ENCODE results near the gene UBE3D.

Gene UBE3D

DNA sequence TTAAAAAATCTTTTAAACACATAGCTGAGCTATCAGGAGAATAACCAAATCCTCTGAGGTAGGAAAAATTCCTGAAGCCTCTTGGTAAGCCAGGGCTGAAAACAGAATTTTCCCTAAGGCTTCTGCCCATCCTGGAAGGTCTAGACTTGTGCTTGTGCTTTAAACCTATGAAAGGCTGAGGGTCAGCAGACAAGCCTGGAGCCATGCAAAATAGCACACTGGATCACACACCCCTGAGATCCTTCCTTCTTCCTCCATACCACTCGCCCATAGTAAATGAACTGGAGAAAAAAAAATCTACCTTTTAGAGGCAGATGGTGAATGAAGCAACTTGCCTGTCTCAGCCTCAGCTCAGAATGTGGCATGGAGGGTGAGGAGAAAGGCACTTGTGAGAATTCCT, 144.4 kb downstream of the UBE3D start:
- no peak overlapping the region for H4K8ac ChIP-seq (ENCODE audit: low read length)
- H3K4me2 ChIP-seq (ENCODE audit: low read length, poor library complexity, severe bottlenecking), result no peak overlapping the region
- H4K91ac ChIP-seq (ENCODE audit: low read length), result no peak overlapping the region
- H3K36me3 ChIP-seq (ENCODE audit: control insufficient read depth in 1 of 2, insufficient read depth in 2 of 2, low read depth in 1 of 2, low read length in 2 of 2), result no peaks in the 10 kb centered on the region
- H3K9ac ChIP-seq (ENCODE audit: low read length), result no peak overlapping the region
- no peak for DNase-seq
- no peak overlapping the region for H2BK15ac ChIP-seq (ENCODE audit: low read depth, poor library complexity, severe bottlenecking)
- no peak overlapping the region for H3K23ac ChIP-seq (ENCODE audit: low read length in 2 of 2)
- H3K27me3 ChIP-seq (ENCODE audit: control insufficient read depth in 1 of 2, insufficient read depth in 1 of 2, low read length in 2 of 2), result no peaks in the 10 kb centered on the region
- no peak overlapping the region for H2BK5ac ChIP-seq (ENCODE audit: low read depth, low read length, poor library complexity, severe bottlenecking)
- H3K18ac ChIP-seq (ENCODE audit: low read depth in 1 of 2, low read length in 2 of 2), result no peak overlapping the region
- H3K27ac ChIP-seq (ENCODE audit: low read length, poor library complexity, severe bottlenecking), result no peak overlapping the region
- no peak overlapping the region for H3K4me3 ChIP-seq (ENCODE audit: insufficient read depth in 1 of 2, low read depth in 1 of 2, low read length in 2 of 2)
- no peak overlapping the region for H2BK12ac ChIP-seq (ENCODE audit: low read length in 2 of 2)
- H3K4ac ChIP-seq (ENCODE audit: low read depth in 1 of 2, low read length in 2 of 2), result no peak overlapping the region
- no peak overlapping the region for H2BK120ac ChIP-seq (ENCODE audit: low read depth, low read length)
- H2AK5ac ChIP-seq (ENCODE audit: low read length, severe bottlenecking), result no peak overlapping the region
- no peak overlapping the region for H2AFZ ChIP-seq (ENCODE audit: low read depth, low read length)
- H3K79me1 ChIP-seq (replicated peaks; ENCODE audit: low read length, poor library complexity, severe bottlenecking), result no peaks in the 10 kb centered on the region
- no peaks in the 10 kb centered on the region for H3K4me1 ChIP-seq (ENCODE audit: control insufficient read depth, insufficient read depth, low read depth, low read length)
- no peaks in the 10 kb centered on the region for H3K9me3 ChIP-seq (ENCODE audit: control insufficient read depth, low read length)
- H3K14ac ChIP-seq (ENCODE audit: low read length in 2 of 2), result no peak overlapping the region
- no CpG with 5 or more reads among the region's 1 CpG for WGBS

DNA sequence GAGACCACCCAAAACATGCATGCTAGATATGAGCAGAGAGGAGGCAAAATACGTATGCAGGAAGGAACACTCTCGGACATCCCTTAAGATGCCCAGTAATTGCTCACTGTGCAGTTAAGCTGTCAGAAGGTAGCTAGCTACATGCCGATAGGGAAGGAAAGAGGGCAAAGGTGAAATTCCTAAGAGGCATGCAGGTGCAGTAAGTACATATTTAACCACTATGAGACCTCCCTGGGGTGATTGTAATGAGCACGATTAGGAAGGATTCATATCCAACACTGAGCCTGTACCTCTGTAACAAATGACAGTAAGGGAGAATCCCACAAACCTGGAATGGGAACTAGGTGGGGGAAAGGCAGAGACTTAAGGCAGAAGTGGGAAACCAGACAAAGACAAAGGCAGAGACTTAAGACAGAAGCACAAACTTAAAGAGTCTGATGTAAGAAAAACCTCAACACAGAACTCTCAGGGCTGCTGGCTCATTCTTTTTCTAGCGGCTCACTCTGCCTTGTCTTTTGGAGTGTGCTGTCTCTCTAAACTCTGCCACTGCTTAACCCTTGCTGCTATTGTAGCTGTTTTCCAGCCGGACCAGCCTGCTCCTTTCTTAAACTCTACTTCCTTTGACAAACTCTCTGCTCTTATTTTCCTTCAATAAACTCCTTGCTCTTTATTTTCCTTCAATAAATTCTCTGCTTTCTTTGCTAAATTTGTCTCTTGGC, 148.1 kb downstream of the UBE3D start:
- H3K9me3 ChIP-seq (ENCODE audit: control insufficient read depth, low read length), result no peaks in the 10 kb centered on the region
- H2AK5ac ChIP-seq (ENCODE audit: low read length, severe bottlenecking), result no peak overlapping the region
- H4K91ac ChIP-seq (ENCODE audit: low read length), result no peak overlapping the region
- no peak overlapping the region for H2AFZ ChIP-seq (ENCODE audit: low read depth, low read length)
- H2BK5ac ChIP-seq (ENCODE audit: low read depth, low read length, poor library complexity, severe bottlenecking), result peak overlapping the region; percentile 25
- H3K27me3 ChIP-seq (ENCODE audit: control insufficient read depth in 1 of 2, insufficient read depth in 1 of 2, low read length in 2 of 2), result no peaks in the 10 kb centered on the region
- H3K27ac ChIP-seq (ENCODE audit: low read length, poor library complexity, severe bottlenecking), result peak overlapping the region; percentile 71
- H3K4ac ChIP-seq (ENCODE audit: low read depth in 1 of 2, low read length in 2 of 2), result no peak overlapping the region
- peaks cover 0 to 2% of the 10 kb centered on the region in 2 experiments for H3K36me3 ChIP-seq (ENCODE audit: control insufficient read depth in 1 of 2, insufficient read depth in 2 of 2, low read depth in 1 of 2, low read length in 2 of 2)
- no peak for DNase-seq
- H4K8ac ChIP-seq (ENCODE audit: low read length), result no peak overlapping the region
- peak overlapping the region; percentile 27 for H3K4me2 ChIP-seq (ENCODE audit: low read length, poor library complexity, severe bottlenecking)
- no peak overlapping the region for H3K4me3 ChIP-seq (ENCODE audit: insufficient read depth in 1 of 2, low read depth in 1 of 2, low read length in 2 of 2)
- no peak overlapping the region for H3K14ac ChIP-seq (ENCODE audit: low read length in 2 of 2)
- H3K9ac ChIP-seq (ENCODE audit: low read length), result no peak overlapping the region
- H3K23ac ChIP-seq (ENCODE audit: low read length in 2 of 2), result no peak overlapping the region
- no peaks in the 10 kb centered on the region for H3K79me1 ChIP-seq (replicated peaks; ENCODE audit: low read length, poor library complexity, severe bottlenecking)
- no peak overlapping the region for H2BK15ac ChIP-seq (ENCODE audit: low read depth, poor library complexity, severe bottlenecking)
- peaks cover 1% of the 10 kb centered on the region for H3K4me1 ChIP-seq (ENCODE audit: control insufficient read depth, insufficient read depth, low read depth, low read length)
- H3K18ac ChIP-seq (ENCODE audit: low read depth in 1 of 2, low read length in 2 of 2), result no peak overlapping the region
- no peak overlapping the region for H2BK12ac ChIP-seq (ENCODE audit: low read length in 2 of 2)
- WGBS, result 69% methylated on average over 5 of the region's 6 CpGs
- no peak overlapping the region for H2BK120ac ChIP-seq (ENCODE audit: low read depth, low read length)

DNA sequence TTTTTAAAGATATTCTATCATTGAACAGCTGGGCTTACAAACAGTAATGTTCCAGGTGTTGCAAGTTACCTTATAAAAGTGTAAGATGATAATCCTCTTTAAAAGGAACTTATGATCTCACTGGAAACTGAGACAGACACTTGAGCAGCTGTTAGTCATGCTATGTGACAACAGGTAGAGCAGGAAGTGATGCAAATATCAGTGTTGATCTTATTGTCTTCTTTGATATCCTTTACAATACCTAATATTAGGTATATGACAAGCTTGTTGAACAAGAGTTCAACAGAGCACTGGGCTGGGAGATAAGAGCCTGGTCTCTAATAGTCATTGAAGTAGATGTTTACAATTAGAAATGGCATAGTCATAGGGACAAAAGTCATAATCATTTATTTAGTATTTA, 150.0 kb downstream of the UBE3D start:
- Histone ChIP-seq H3K9me3 (ENCODE audit: control insufficient read depth, low read length) (no peaks in the 10 kb centered on the region), H3K14ac (ENCODE audit: low read length in 2 of 2) (no peak overlapping the region), H3K27ac (ENCODE audit: low read length, poor library complexity, severe bottlenecking) (no peak overlapping the region), H3K9ac (ENCODE audit: low read length) (no peak overlapping the region), H2BK15ac (ENCODE audit: low read depth, poor library complexity, severe bottlenecking) (no peak overlapping the region), H2BK5ac (ENCODE audit: low read depth, low read length, poor library complexity, severe bottlenecking) (no peak overlapping the region), H4K8ac (ENCODE audit: low read length) (no peak overlapping the region), H3K27me3 (ENCODE audit: control insufficient read depth in 1 of 2, insufficient read depth in 1 of 2, low read length in 2 of 2) (no peaks in the 10 kb centered on the region), H3K18ac (ENCODE audit: low read depth in 1 of 2, low read length in 2 of 2) (no peak overlapping the region), H3K4ac (ENCODE audit: low read depth in 1 of 2, low read length in 2 of 2) (no peak overlapping the region), H4K91ac (ENCODE audit: low read length) (no peak overlapping the region), H3K36me3 (ENCODE audit: control insufficient read depth in 1 of 2, insufficient read depth in 2 of 2, low read depth in 1 of 2, low read length in 2 of 2) (peaks cover 0 to 2% of the 10 kb centered on the region in 2 experiments), H3K4me1 (ENCODE audit: control insufficient read depth, insufficient read depth, low read depth, low read length) (peaks cover 1% of the 10 kb centered on the region), H2AFZ (ENCODE audit: low read depth, low read length) (no peak overlapping the region), H2AK5ac (ENCODE audit: low read length, severe bottlenecking) (no peak overlapping the region), H3K79me1 (replicated peaks; ENCODE audit: low read length, poor library complexity, severe bottlenecking) (no peaks in the 10 kb centered on the region), H3K4me2 (ENCODE audit: low read length, poor library complexity, severe bottlenecking) (no peak overlapping the region), H2BK12ac (ENCODE audit: low read length in 2 of 2) (no peak overlapping the region), H3K4me3 (ENCODE audit: insufficient read depth in 1 of 2, low read depth in 1 of 2, low read length in 2 of 2) (no peak overlapping the region), H3K23ac (ENCODE audit: low read length in 2 of 2) (no peak overlapping the region), H2BK120ac (ENCODE audit: low read depth, low read length) (no peak overlapping the region)
- DNase-seq, result no peak

DNA sequence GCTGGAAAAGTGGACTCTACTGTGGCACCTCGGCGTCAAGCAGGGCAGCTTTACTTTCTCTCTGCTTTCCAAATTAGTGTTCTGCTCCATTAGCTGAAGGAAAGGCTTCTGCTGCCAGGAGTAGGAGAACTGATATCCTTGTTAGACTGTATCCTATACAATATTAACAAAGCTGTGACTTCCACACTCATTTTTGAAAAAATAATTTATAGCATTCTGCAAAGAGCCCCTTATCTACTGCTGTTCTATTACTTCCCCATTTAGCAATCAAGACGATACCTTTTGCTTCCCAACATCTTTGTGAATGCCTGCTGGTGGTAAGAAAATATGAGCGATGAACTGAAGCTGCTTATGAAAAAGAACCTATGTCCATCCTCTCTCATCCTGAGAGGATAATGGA, 151.1 kb downstream of the UBE3D start:
- Histone ChIP-seq H3K18ac (ENCODE audit: low read depth in 1 of 2, low read length in 2 of 2) (no peak overlapping the region), H2BK12ac (ENCODE audit: low read length in 2 of 2) (no peak overlapping the region), H3K4me2 (ENCODE audit: low read length, poor library complexity, severe bottlenecking) (no peak overlapping the region), H2BK5ac (ENCODE audit: low read depth, low read length, poor library complexity, severe bottlenecking) (no peak overlapping the region), H3K9ac (ENCODE audit: low read length) (no peak overlapping the region), H2AFZ (ENCODE audit: low read depth, low read length) (no peak overlapping the region), H3K4me3 (ENCODE audit: insufficient read depth in 1 of 2, low read depth in 1 of 2, low read length in 2 of 2) (no peak overlapping the region), H3K14ac (ENCODE audit: low read length in 2 of 2) (no peak overlapping the region), H2AK5ac (ENCODE audit: low read length, severe bottlenecking) (no peak overlapping the region), H3K36me3 (ENCODE audit: control insufficient read depth in 1 of 2, insufficient read depth in 2 of 2, low read depth in 1 of 2, low read length in 2 of 2) (peaks cover 0 to 2% of the 10 kb centered on the region in 2 experiments), H3K27me3 (ENCODE audit: control insufficient read depth in 1 of 2, insufficient read depth in 1 of 2, low read length in 2 of 2) (no peaks in the 10 kb centered on the region), H3K4ac (ENCODE audit: low read depth in 1 of 2, low read length in 2 of 2) (no peak overlapping the region), H3K9me3 (ENCODE audit: control insufficient read depth, low read length) (no peaks in the 10 kb centered on the region), H4K8ac (ENCODE audit: low read length) (no peak overlapping the region), H2BK15ac (ENCODE audit: low read depth, poor library complexity, severe bottlenecking) (no peak overlapping the region), H3K23ac (ENCODE audit: low read length in 2 of 2) (no peak overlapping the region), H4K91ac (ENCODE audit: low read length) (no peak overlapping the region), H3K27ac (ENCODE audit: low read length, poor library complexity, severe bottlenecking) (no peak overlapping the region), H2BK120ac (ENCODE audit: low read depth, low read length) (no peak overlapping the region), H3K79me1 (replicated peaks; ENCODE audit: low read length, poor library complexity, severe bottlenecking) (no peaks in the 10 kb centered on the region), H3K4me1 (ENCODE audit: control insufficient read depth, insufficient read depth, low read depth, low read length) (peaks cover 3% of the 10 kb centered on the region)
- DNase-seq, result no peak
- 100% methylated on average over 3 of the region's 4 CpGs for WGBS

Measured in mesenchymal stem cell (in vitro differentiated cells and primary cell).